ENCODE measurements around the gene DKKL1. TPM values are rescaled to one million over a fixed set of nuclear protein-coding genes. Genes with fewer than 3 reads are reported as not detected.

Gene DKKL1
- total and polyA plus RNA-seq, 2 experiments from 2014 or later = 2.2 to 6.0 TPM

DNA sequence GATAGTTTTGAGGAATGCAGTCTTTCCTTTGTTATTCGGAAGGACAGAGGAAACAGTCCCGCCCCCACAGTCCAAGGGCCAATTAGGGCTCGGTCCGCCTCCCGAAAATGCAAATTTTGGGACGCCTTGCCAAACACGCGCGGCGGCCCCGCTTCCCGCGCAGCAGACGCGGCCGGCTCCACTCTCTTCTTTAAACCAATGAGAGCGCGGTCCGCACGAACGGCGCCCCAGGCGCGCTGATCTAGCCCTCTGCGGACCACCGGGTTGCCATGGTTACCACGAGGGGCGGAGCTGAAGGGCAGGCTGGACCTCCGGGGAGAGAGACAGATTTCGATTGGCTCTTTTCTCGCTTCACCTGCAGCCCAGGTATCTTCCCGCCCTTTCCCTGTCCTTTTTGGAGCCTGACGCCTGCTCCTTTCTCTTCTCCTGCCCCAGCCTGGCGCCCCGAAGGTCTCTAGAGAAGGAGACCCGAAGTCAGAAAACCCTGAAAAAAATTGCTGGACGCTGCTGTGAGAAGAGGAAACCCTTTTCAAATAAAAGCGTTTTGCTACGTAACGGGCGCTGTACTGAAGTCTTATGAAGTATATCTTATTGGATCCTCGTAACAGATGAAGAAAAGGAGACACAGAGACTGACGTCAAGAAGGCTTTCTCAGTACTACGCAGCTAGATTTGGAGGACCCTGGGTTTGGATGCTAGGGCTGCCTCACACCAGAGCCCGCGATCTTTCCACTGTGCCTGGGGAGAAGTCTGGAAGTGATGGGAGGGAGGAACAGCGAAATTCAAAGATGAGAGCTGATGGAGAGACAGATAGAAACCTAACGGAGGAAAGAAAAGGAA, 57.6 kb downstream of the DKKL1 start:
- Histone ChIP-seq H3K4me1 (ENCODE audit: insufficient read depth) (peaks cover 3% of the 10 kb centered on the region), H4K20me1 (ENCODE audit: insufficient read depth, poor library complexity, severe bottlenecking) (no peaks in the 10 kb centered on the region), H3K4me3 (no peak overlapping the region)

DNA sequence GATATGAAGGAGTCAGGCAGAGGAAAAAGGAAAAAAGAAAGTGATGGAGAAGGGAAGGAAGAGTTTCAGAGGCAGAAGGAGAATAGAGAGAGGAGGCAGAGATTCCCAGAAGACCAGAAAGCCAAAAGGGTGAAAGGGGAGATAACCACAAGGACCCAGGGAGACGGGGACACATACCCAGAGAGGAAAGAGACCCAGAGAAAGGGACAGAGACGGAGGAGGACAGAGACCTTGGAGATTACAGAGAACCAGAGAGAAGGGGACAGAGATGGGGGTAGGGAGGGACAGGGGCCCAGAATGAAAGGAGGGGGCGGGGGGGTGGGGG, 58.2 kb downstream of the DKKL1 start:
- H3K79me2 ChIP-seq = no peaks in the 10 kb centered on the region
- H3K4me1 ChIP-seq (ENCODE audit: insufficient read depth) = peaks cover 3% of the 10 kb centered on the region
- no peaks in the 10 kb centered on the region for H3K9me2 ChIP-seq (replicated peaks; ENCODE audit: insufficient read depth)
- no peak overlapping the region for H3K4me2 ChIP-seq
- H3K27me3 ChIP-seq = peaks cover 97% of the 10 kb centered on the region
- DNase-seq (ENCODE audit: low spot score) = no peak
- no peaks in the 10 kb centered on the region for H3K36me3 ChIP-seq (replicated peaks; ENCODE audit: insufficient read depth, low read depth)
- TF ChIP-seq EZH2phosphoT487 (IDR thresholded peaks at IDR 0.05; ENCODE audit: low read depth, severe bottlenecking, unreplicated experiment) (no peak), EZH2 (IDR thresholded peaks at IDR 0.05; ENCODE audit: borderline replicate concordance) (no peak)
- TF ChIP-seq, protein P1, sequence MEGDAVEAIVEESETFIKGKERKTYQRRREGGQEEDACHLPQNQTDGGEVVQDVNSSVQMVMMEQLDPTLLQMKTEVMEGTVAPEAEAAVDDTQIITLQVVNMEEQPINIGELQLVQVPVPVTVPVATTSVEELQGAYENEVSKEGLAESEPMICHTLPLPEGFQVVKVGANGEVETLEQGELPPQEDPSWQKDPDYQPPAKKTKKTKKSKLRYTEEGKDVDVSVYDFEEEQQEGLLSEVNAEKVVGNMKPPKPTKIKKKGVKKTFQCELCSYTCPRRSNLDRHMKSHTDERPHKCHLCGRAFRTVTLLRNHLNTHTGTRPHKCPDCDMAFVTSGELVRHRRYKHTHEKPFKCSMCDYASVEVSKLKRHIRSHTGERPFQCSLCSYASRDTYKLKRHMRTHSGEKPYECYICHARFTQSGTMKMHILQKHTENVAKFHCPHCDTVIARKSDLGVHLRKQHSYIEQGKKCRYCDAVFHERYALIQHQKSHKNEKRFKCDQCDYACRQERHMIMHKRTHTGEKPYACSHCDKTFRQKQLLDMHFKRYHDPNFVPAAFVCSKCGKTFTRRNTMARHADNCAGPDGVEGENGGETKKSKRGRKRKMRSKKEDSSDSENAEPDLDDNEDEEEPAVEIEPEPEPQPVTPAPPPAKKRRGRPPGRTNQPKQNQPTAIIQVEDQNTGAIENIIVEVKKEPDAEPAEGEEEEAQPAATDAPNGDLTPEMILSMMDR (IDR thresholded peaks at IDR 0.05; ENCODE audit: poor library complexity) = no peak
- no peak overlapping the region for H3K27ac ChIP-seq
- H4K20me1 ChIP-seq (ENCODE audit: insufficient read depth, poor library complexity, severe bottlenecking) = no peaks in the 10 kb centered on the region
- no peak overlapping the region for H2AFZ ChIP-seq
- 75% methylated on average over 1 of the region's 3 CpGs for WGBS (ENCODE audit: low lambda C conversion rate, missing lambda C conversion rate)
- H3K4me3 ChIP-seq = no peak overlapping the region
- no peaks in the 10 kb centered on the region for H3K9me3 ChIP-seq (ENCODE audit: low read depth)

More for the DNA sequence above, 57.6 kb downstream of the DKKL1 start:
- Histone ChIP-seq H3K4me2 (peak overlapping the region; percentile 68), H3K36me3 (replicated peaks; ENCODE audit: insufficient read depth, low read depth) (no peaks in the 10 kb centered on the region), H3K9me3 (ENCODE audit: low read depth) (no peaks in the 10 kb centered on the region), H3K27ac (no peak overlapping the region), H3K9me2 (replicated peaks; ENCODE audit: insufficient read depth) (no peaks in the 10 kb centered on the region), H3K79me2 (no peaks in the 10 kb centered on the region), H2AFZ (no peak overlapping the region), H3K27me3 (peaks cover 97% of the 10 kb centered on the region)
- WGBS (ENCODE audit: low lambda C conversion rate, missing lambda C conversion rate) = 19% methylated on average over 48 of the region's 48 CpGs
- peak; percentile 49 for DNase-seq (ENCODE audit: low spot score)
- TF ChIP-seq EZH2 (IDR thresholded peaks at IDR 0.05; ENCODE audit: borderline replicate concordance) = peak; percentile 81
- TF ChIP-seq, protein P1 (IDR thresholded peaks at IDR 0.05; ENCODE audit: poor library complexity) = no peak
- TF ChIP-seq EZH2phosphoT487 (IDR thresholded peaks at IDR 0.05; ENCODE audit: low read depth, severe bottlenecking, unreplicated experiment) = peak; percentile 28

- Histone ChIP-seq H3K27me3 (peaks cover 99% of the 10 kb centered on the region), H3K9me2 (replicated peaks; ENCODE audit: insufficient read depth) (no peaks in the 10 kb centered on the region), H3K4me1 (ENCODE audit: insufficient read depth) (peaks cover 3% of the 10 kb centered on the region), H3K36me3 (replicated peaks; ENCODE audit: insufficient read depth, low read depth) (no peaks in the 10 kb centered on the region), H3K27ac (no peak overlapping the region), H3K79me2 (no peaks in the 10 kb centered on the region), H3K4me3 (no peak overlapping the region), H3K9me3 (ENCODE audit: low read depth) (no peaks in the 10 kb centered on the region), H4K20me1 (ENCODE audit: insufficient read depth, poor library complexity, severe bottlenecking) (no peaks in the 10 kb centered on the region), H3K4me2 (peak overlapping the region; percentile 65), H2AFZ (no peak overlapping the region)
- peak; percentile 41 for DNase-seq (ENCODE audit: low spot score)
- 12% methylated on average over 37 of the region's 58 CpGs for WGBS (ENCODE audit: low lambda C conversion rate, missing lambda C conversion rate)
- TF ChIP-seq, protein P1 (IDR thresholded peaks at IDR 0.05; ENCODE audit: poor library complexity) = peak; percentile 33
- peak; percentile 89 for TF ChIP-seq EZH2 (IDR thresholded peaks at IDR 0.05; ENCODE audit: borderline replicate concordance)
- no peak for TF ChIP-seq EZH2phosphoT487 (IDR thresholded peaks at IDR 0.05; ENCODE audit: low read depth, severe bottlenecking, unreplicated experiment)
Measured at GRCh38 chr19:49422407-49423070, 58.9 kb downstream of the DKKL1 start.
